Brain microvascular endothelial cell (primary cell): ENCODE results near the gene EHBP1.
A peak's percentile ranks its signal among the peaks of the same experiment; 100 is the strongest.

Experiments
- DNase-seq: peaks from one replicate; pipeline ENCODE4 v3.0.0-alpha.2; 2020
- H3K27ac ChIP-seq: fragments of 250-450 bp; sonication (Bioruptor Pico); 2 replicates; pipeline ENCODE4 v1.5.1; 2020; ENCODE audit warnings: mild to moderate bottlenecking, moderate library complexity
- H3K27me3 ChIP-seq: fragments of 250-450 bp; sonication (Bioruptor Pico); replicated peaks from 2 replicates; pipeline ENCODE4 v1.5.1; 2020; ENCODE audit warnings: mild to moderate bottlenecking
- H3K36me3 ChIP-seq: fragments of 250-450 bp; sonication (Bioruptor Pico); replicated peaks from 2 replicates; pipeline ENCODE4 v1.5.1; 2020; ENCODE audit warnings: mild to moderate bottlenecking
- H3K4me3 ChIP-seq: 2 replicates; pipeline ENCODE4 v1.5.1; 2011; ENCODE audit warnings: low read depth, mild to moderate bottlenecking, control low read depth, low read length, moderate library complexity
- CTCF ChIP-seq: IDR thresholded peaks from 2 replicates; pipeline ENCODE4 v1.5.1; 2011; ENCODE audit warnings: low read depth, mild to moderate bottlenecking, moderate library complexity, low read length, control low read depth, inconsistent platforms; ENCODE audit errors: missing control alignments
- in situ Hi-C: cut with HindIII; loops from 2 replicates; pipeline ENCODE4 v1.10.0; 2017; ENCODE audit warnings: low sequenced_read_pairs, low pct_ligation_motif_present

Gene EHBP1

DNA sequence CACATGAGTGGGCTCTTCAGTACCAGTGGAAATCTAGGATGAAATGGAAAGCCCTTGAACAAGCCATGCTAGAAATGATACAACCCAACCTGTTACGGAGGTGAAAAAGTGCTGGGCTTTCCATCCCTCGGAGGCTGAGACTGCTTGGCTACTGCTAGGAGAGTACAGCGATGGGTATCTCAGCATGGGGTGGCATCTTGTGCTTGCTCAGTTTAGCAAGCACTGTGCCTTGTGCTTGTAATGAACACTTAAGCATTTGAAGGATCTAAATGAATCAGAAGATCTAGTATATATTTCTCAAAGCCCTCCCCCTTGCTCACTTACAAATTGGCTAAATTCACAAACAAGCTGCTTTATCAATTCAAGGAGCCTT is 44.3 kb upstream of the EHBP1 start:
- H3K36me3 ChIP-seq, result no peaks in the 10 kb centered on the region
- DNase-seq, result no peak
- no peaks in the 10 kb centered on the region for H3K27me3 ChIP-seq
- TF ChIP-seq CTCF, result no peak
- no peak overlapping the region for H3K4me3 ChIP-seq
- peak overlapping the region; percentile 72 for H3K27ac ChIP-seq
- in situ Hi-C loops, result no loop called here

GRCh38 chr2:62662131-62662530 is 43.4 kb upstream of the EHBP1 start:
- in situ Hi-C loops, result no loop called here
- Histone ChIP-seq H3K36me3 (no peaks in the 10 kb centered on the region), H3K4me3 (no peak overlapping the region), H3K27me3 (no peaks in the 10 kb centered on the region), H3K27ac (no peak overlapping the region)
- DNase-seq, result no peak
- TF ChIP-seq CTCF, result no peak

DNA sequence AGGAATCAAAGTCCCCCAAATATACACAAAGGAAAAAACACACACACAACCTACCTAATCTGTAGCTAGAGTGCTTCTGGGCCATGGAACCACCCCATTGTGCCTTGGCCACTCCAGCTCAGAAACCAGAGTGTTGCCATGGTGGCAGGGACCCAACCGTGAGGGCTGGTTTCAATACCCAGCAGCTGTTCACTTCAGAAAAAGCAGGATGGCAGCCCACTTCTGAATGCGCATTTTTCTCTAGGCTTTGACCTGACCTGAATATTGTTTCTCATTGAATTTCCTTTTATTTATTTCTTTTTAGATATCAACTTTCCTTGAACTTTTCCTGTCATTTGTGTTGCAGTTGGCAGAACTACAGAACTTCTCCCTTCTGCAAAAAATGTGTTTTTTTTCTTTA is 43.0 kb upstream of the EHBP1 start:
- Histone ChIP-seq H3K27ac (no peak overlapping the region), H3K27me3 (no peaks in the 10 kb centered on the region), H3K36me3 (no peaks in the 10 kb centered on the region), H3K4me3 (no peak overlapping the region)
- in situ Hi-C loops, result no loop called here
- no peak for DNase-seq
- no peak for TF ChIP-seq CTCF

DNA sequence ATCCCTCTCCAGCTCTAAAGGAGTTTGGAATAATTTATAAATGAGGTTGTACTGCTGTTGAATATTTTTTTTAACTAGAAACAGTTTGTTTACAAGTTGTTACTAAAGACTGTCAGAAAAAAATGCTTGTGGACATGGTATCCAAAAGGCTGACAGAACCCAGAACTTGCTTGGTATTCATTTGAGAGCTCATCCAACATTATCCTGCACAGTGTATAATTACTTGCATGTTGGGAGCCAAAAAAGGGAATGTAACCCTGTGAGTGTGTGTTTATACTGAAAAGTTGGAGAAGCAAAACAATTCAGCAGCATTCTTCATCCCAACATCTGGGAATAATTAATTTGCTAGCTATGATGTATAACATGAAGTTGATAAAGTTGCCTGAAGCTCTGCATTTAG is 42.1 kb upstream of the EHBP1 start:
- no peak for DNase-seq
- no peak overlapping the region for H3K4me3 ChIP-seq
- in situ Hi-C loops, result no loop called here
- H3K36me3 ChIP-seq, result no peaks in the 10 kb centered on the region
- no peak for TF ChIP-seq CTCF
- H3K27me3 ChIP-seq, result no peaks in the 10 kb centered on the region
- no peak overlapping the region for H3K27ac ChIP-seq

DNA sequence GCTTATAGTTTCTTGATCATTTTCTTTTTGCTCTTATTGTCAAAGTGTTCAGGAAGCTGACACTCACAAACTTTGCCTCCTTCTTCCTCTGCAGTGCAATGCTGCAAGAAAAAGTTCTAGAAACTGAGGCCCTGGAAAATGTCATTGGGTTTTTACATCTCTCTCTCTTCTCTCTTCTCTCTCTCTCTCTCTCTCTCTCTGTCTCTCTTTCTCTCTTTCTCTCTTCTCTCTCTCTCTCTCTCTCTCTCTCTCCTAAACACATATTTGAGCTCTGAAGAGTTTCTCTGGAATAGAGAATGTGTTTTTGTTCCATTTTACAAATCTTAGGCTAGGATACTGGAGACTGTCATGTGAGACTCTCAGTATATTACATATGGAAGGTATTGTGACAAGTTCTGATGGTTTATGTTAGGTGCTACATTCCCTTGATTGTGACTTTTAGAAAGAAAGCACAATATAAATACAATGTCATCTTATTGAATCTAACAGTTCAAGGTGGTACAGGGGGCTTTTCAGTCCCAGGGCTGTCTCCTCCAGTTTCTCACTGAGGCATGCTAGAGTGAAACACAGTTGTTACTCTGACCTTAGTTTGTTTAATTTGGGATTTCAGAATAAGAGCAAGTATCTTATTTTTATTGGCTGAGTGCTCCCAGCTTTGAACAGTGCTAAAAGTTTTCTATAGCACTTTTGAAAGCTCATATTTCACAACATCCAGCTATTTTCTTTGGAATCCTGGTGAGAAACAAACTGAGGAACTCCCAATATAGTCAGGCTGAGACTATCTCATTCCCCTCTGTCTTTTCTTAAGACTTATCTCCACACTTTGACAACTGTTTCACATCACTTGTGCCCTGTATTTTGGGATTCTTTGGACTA is 41.4 kb upstream of the EHBP1 start:
- in situ Hi-C loops, result no loop called here
- no peak for DNase-seq
- Histone ChIP-seq H3K27ac (peak overlapping the region; percentile 22), H3K27me3 (no peaks in the 10 kb centered on the region), H3K36me3 (no peaks in the 10 kb centered on the region), H3K4me3 (no peak overlapping the region)
- no peak for TF ChIP-seq CTCF

- in situ Hi-C loops, result no loop called here
- Histone ChIP-seq H3K4me3 (no peak overlapping the region), H3K27ac (no peak overlapping the region), H3K36me3 (no peaks in the 10 kb centered on the region), H3K27me3 (no peaks in the 10 kb centered on the region)
- no peak for DNase-seq
- no peak for TF ChIP-seq CTCF
These were observed 40.1 kb upstream of the EHBP1 start for GRCh38 chr2:62665446-62665845.
